Dedifferentiated amniotic fluid mesenchymal stem cell (primary cell): ENCODE data around the gene MARCHF9.
"Not testable (repeated sequence)": the region's sequence is repeated elsewhere in the genome, so short reads cannot be mapped to it uniquely, and the experiment has no call there.

Experiments
- DNase-seq: peaks from one replicate; pipeline ENCODE4 v3.0.0-alpha.2; 2016; ENCODE audit errors: extremely low spot score

The MARCHF9 gene

GRCh38 chr12:57769594-57769993 lies 14.7 kb downstream of the MARCHF9 start:
- DNase-seq: no peak

- DNase-seq: no peak
These were observed 15.8 kb downstream of the MARCHF9 start for GRCh38 chr12:57770734-57771133.

GRCh38 chr12:57771236-57771872 lies 16.5 kb downstream of the MARCHF9 start:
- peak; percentile 89 for DNase-seq

- DNase-seq: peak; percentile 96
These were observed 17.0 kb downstream of the MARCHF9 start, which contains the start of gene METTL1 for GRCh38 chr12:57771873-57772428. Gene METTL1, minus strand, starts transcription at chr12:57772105. Its CDS starts 22 bp downstream, at chr12:57772083.

- DNase-seq: peak; percentile 46
These were observed 17.8 kb downstream of the MARCHF9 start, which contains the start of gene EEF1AKMT3 for GRCh38 chr12:57772429-57773322. Gene EEF1AKMT3, plus strand, starts transcription at chr12:57772614. Its CDS starts 111 bp downstream, at chr12:57772725.

GRCh38 chr12:57774634-57775033 lies 19.7 kb downstream of the MARCHF9 start:
- DNase-seq: not testable (repeated sequence)

GRCh38 chr12:57775044-57775443 lies 20.1 kb downstream of the MARCHF9 start:
- DNase-seq: no peak

- DNase-seq: no peak
These were observed 20.8 kb downstream of the MARCHF9 start for GRCh38 chr12:57775563-57776246.

GRCh38 chr12:57776247-57776587 lies 21.3 kb downstream of the MARCHF9 start:
- DNase-seq: no peak

- DNase-seq: no peak
These were observed 22.5 kb downstream of the MARCHF9 start for GRCh38 chr12:57777367-57777766.

- DNase-seq: no peak
These were observed 23.0 kb downstream of the MARCHF9 start for GRCh38 chr12:57777911-57778310.

- no peak for DNase-seq
These were observed 24.8 kb downstream of the MARCHF9 start for GRCh38 chr12:57779736-57780135.

GRCh38 chr12:57780284-57780897 lies 25.5 kb downstream of the MARCHF9 start:
- DNase-seq: no peak

- no peak for DNase-seq
These were observed 26.3 kb downstream of the MARCHF9 start for GRCh38 chr12:57781244-57781643.

GRCh38 chr12:57781801-57782200 lies 26.9 kb downstream of the MARCHF9 start:
- no peak for DNase-seq

GRCh38 chr12:57782243-57782607 lies 27.3 kb downstream of the MARCHF9 start:
- DNase-seq: no peak

- peak; percentile 96 for DNase-seq
These were observed 27.9 kb downstream of the MARCHF9 start, which contains the start of gene TSFM for GRCh38 chr12:57782608-57783465. Gene TSFM, plus strand, starts transcription at chr12:57782787. Its CDS starts 15 bp downstream, at chr12:57782802.

- no peak for DNase-seq
These were observed 28.5 kb downstream of the MARCHF9 start for GRCh38 chr12:57783466-57783801.

GRCh38 chr12:57783861-57784260 lies 29.0 kb downstream of the MARCHF9 start:
- no peak for DNase-seq

GRCh38 chr12:57793920-57794319 lies 39.0 kb downstream of the MARCHF9 start:
- DNase-seq: peak; percentile 48

- no peak for DNase-seq
These were observed 40.5 kb downstream of the MARCHF9 start for GRCh38 chr12:57795354-57795753.
